ENCODE data around the gene PARD3B. TPM values are rescaled to one million over a fixed set of nuclear protein-coding genes. Genes with fewer than 3 reads are reported as not detected.

PARD3B gene
- total and polyA plus RNA-seq, 2 of the 8 experiments (the other 6 are each of a cell fraction or from before 2014, with no cell fraction given) = 1.2 to 5.7 TPM

DNA sequence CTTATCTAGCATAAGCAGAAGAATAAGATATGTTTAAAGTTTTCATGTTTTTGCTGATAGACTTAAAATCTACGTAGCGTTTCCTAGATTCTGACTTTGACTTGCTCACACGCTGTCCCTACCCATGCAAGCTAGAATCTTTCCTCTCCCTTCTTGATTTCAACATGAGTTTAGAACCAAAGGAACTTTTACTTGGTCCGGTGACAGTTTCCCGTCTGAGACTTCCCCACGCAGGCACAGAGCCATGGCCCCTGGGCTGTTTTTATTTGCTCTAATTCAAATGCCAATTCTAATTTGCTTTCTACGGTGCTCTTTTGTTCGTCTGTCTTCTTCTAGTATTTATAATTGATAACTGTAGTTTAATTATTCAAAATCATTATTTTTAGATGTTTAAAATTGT lies 467.7 kb downstream of the PARD3B start:
- H3K4me1 ChIP-seq (replicated peaks in 1 of 4; ENCODE audit: control insufficient read depth in 3 of 4, insufficient read depth in 4 of 4, low read length in 3 of 4) = no peaks in the 10 kb centered on the region
- no peaks in the 10 kb centered on the region for H3K79me1 ChIP-seq (ENCODE audit: low read depth, low read length)
- no peak for FAIRE-seq
- H4K8ac ChIP-seq (ENCODE audit: extremely low read depth, insufficient read depth, low read length) = no peak overlapping the region
- H2BK120ac ChIP-seq (replicated peaks; ENCODE audit: low read depth, low read length) = no peak overlapping the region
- 91% methylated on average over 8 of the region's 8 CpGs; no CpG with 5 or more reads in 1 of the 2 experiments for WGBS, 2 experiments (ENCODE audit: extremely low coverage in 1 of 2, insufficient coverage in 1 of 2, insufficient read length in 1 of 2, insufficient replicate concordance in 2 of 2, low coverage in 1 of 2, low lambda C conversion rate in 2 of 2, missing lambda C conversion rate in 1 of 2)
- no peak overlapping the region for H3K18ac ChIP-seq (ENCODE audit: extremely low read depth, low read length)
- no peak overlapping the region for H3K23ac ChIP-seq (ENCODE audit: insufficient read length)
- H2BK12ac ChIP-seq (ENCODE audit: low read depth, low read length) = no peak overlapping the region
- no peak overlapping the region for H3K4me2 ChIP-seq (ENCODE audit: insufficient read depth in 1 of 2, low read depth in 2 of 2, low read length in 2 of 2)
- H3K14ac ChIP-seq (ENCODE audit: insufficient read length) = no peak overlapping the region
- POLR2A ChIA-PET (ENCODE audit: partially characterized antibody) = no interaction called here
- TF ChIP-seq YY1 (IDR thresholded peaks at IDR 0.05; ENCODE audit: low read depth, low read length) (no peak), KDM5A (IDR thresholded peaks at IDR 0.05; ENCODE audit: low read length) (no peak)
- H2AFZ ChIP-seq (ENCODE audit: low read length) = no peak overlapping the region
- no peaks in the 10 kb centered on the region for H3K79me2 ChIP-seq (ENCODE audit: control insufficient read depth in 1 of 2, insufficient read depth in 2 of 2, low read length in 2 of 2)
- H4K20me1 ChIP-seq (replicated peaks in 1 of 2; ENCODE audit: control insufficient read depth in 1 of 2, insufficient read depth in 2 of 2, low read length in 2 of 2) = no peaks in the 10 kb centered on the region
- no peak overlapping the region for H3K9ac ChIP-seq (replicated peaks in 1 of 4; ENCODE audit: extremely low read depth in 1 of 4, low read depth in 3 of 4, low read length in 3 of 4)
- H3K36me3 ChIP-seq (ENCODE audit: control insufficient read depth in 2 of 4, insufficient read depth in 4 of 4, low read length in 3 of 4) = no peaks in the 10 kb centered on the region
- no peaks in the 10 kb centered on the region for H3K23me2 ChIP-seq (ENCODE audit: low read depth, low read length)
- H2BK15ac ChIP-seq (ENCODE audit: low read length) = no peak overlapping the region
- no peak overlapping the region for H2BK20ac ChIP-seq (ENCODE audit: low read length)
- H3K4me3 ChIP-seq (ENCODE audit: extremely low read depth in 1 of 4, insufficient read depth in 2 of 4, low read depth in 3 of 4, low read length in 4 of 4) = no peak overlapping the region
- no peak for DNase-seq (ENCODE audit: low read depth in 1 of 2, low spot score in 2 of 2)
- no peak overlapping the region for H2BK5ac ChIP-seq (ENCODE audit: low read depth, low read length)
- H2AK5ac ChIP-seq (ENCODE audit: low read depth, low read length) = no peak overlapping the region
- no peak overlapping the region for H4K91ac ChIP-seq (replicated peaks; ENCODE audit: insufficient read length, low read length)
- H3K27me3 ChIP-seq (replicated peaks in 1 of 4; ENCODE audit: control insufficient read depth in 3 of 4, extremely low read depth in 1 of 4, insufficient read depth in 3 of 4, low read length in 3 of 4) = no peaks in the 10 kb centered on the region
- no peak overlapping the region for H3K4ac ChIP-seq (replicated peaks; ENCODE audit: insufficient read length, low read depth, low read length)
- no peaks in the 10 kb centered on the region for H3K9me3 ChIP-seq (ENCODE audit: insufficient read depth in 2 of 2, low read depth in 1 of 2, low read length in 1 of 2)
- H3K27ac ChIP-seq (ENCODE audit: low read depth, low read length) = no peak overlapping the region
- H4K5ac ChIP-seq (ENCODE audit: insufficient read length, low read depth, low read length) = no peak overlapping the region
- CTCF ChIA-PET (ENCODE audit: partially characterized antibody) = interaction anchor here (1.1 kb wide), 1 partner anchor 120 kb away, joined by 3 read pairs; no protein-coding TSS in a partner anchor
- H3K56ac ChIP-seq (replicated peaks; ENCODE audit: insufficient read length, low read depth, low read length) = no peak overlapping the region

Data from H1 (cell line).